ENCODE data around the gene RBFOX2. TPM values are rescaled to one million over a fixed set of nuclear protein-coding genes. Genes with fewer than 3 reads are reported as not detected.

RBFOX2 gene
- total and polyA plus RNA-seq, 8 donors = 12.9 to 33.7 (median 16.7) TPM

GRCh38 chr22:35819421-35819820 lies 209.2 kb downstream of the RBFOX2 start:
- TF ChIP-seq CTCF (IDR thresholded peaks at IDR 0.05) = no peak
- Histone ChIP-seq H3K27me3 (no peaks in the 10 kb centered on the region), H3K27ac (no peak overlapping the region), H3K4me3 (no peak overlapping the region), H3K36me3 (no peaks in the 10 kb centered on the region), H3K4me1 (peaks cover 0 to 4% (median 0%) of the 10 kb centered on the region in 3 donors), H3K9me3 (no peaks in the 10 kb centered on the region)
- no peak for FAIRE-seq
- DNase-seq = no peak
- intact Hi-C loops (cut with DNase I) = no loop called here
- 27 to 38% methylated on average over 1 of the region's 1 CpG for WGBS, 2 donors
- ATAC-seq = no peak

- no peaks in the 10 kb centered on the region for H3K4me1 ChIP-seq
- no peak overlapping the region for H3K27ac ChIP-seq
- H3K27me3 ChIP-seq = no peaks in the 10 kb centered on the region
- WGBS, 2 donors = 66 to 67% methylated on average over 1 of the region's 1 CpG
- FAIRE-seq = no peak
- no peak for ATAC-seq
- intact Hi-C loops (cut with DNase I) = no loop called here
- DNase-seq = no peak
- no peak overlapping the region for H3K4me3 ChIP-seq
- no peaks in the 10 kb centered on the region for H3K9me3 ChIP-seq
- H3K36me3 ChIP-seq = no peaks in the 10 kb centered on the region
- no peak for TF ChIP-seq CTCF (IDR thresholded peaks at IDR 0.05)
These were observed 209.7 kb downstream of the RBFOX2 start for GRCh38 chr22:35818897-35819296.

- intact Hi-C loops (cut with DNase I) = no loop called here
- WGBS, 2 donors = 57 to 59% methylated on average over 4 of the region's 4 CpGs
These were observed 216.0 kb downstream of the RBFOX2 start for GRCh38 chr22:35812600-35812999.

GRCh38 chr22:35811670-35812069 lies 217.0 kb downstream of the RBFOX2 start:
- no peak for FAIRE-seq
- DNase-seq = no peak
- H3K27ac ChIP-seq = no peak overlapping the region
- peaks cover 0 to 15% (median 0%) of the 10 kb centered on the region in 3 donors for H3K36me3 ChIP-seq
- no peaks in the 10 kb centered on the region for H3K9me3 ChIP-seq
- TF ChIP-seq CTCF (IDR thresholded peaks at IDR 0.05) = no peak
- 90 to 99% methylated on average over 3 of the region's 3 CpGs for WGBS, 2 donors
- H3K4me1 ChIP-seq = no peaks in the 10 kb centered on the region
- H3K27me3 ChIP-seq = no peaks in the 10 kb centered on the region
- ATAC-seq = no peak
- no peak overlapping the region for H3K4me3 ChIP-seq
- intact Hi-C loops (cut with DNase I) = no loop called here

More at GRCh38 chr22:35812600-35812999, 216.0 kb downstream of the RBFOX2 start:
- no peak for FAIRE-seq
- Histone ChIP-seq H3K4me3 (no peak overlapping the region), H3K9me3 (no peaks in the 10 kb centered on the region), H3K27me3 (no peaks in the 10 kb centered on the region), H3K36me3 (peaks cover 0 to 15% (median 0%) of the 10 kb centered on the region in 3 donors), H3K4me1 (no peaks in the 10 kb centered on the region), H3K27ac (no peak overlapping the region)
- no peak for TF ChIP-seq CTCF (IDR thresholded peaks at IDR 0.05)
- peak in 1 of 4 donors; percentile 32 for ATAC-seq
- no peak for DNase-seq

- no peak for ATAC-seq
- intact Hi-C loops (cut with DNase I) = no loop called here
- no peak for TF ChIP-seq CTCF (IDR thresholded peaks at IDR 0.05)
These were observed 218.8 kb downstream of the RBFOX2 start for GRCh38 chr22:35809816-35810215.

More at GRCh38 chr22:35809816-35810215, 218.8 kb downstream of the RBFOX2 start:
- no peak overlapping the region for H3K4me3 ChIP-seq
- H3K4me1 ChIP-seq = no peaks in the 10 kb centered on the region
- DNase-seq = no peak
- FAIRE-seq = no peak
- H3K9me3 ChIP-seq = no peaks in the 10 kb centered on the region
- no peaks in the 10 kb centered on the region for H3K27me3 ChIP-seq
- 97% methylated on average over 9 of the region's 9 CpGs for WGBS, 2 donors
- H3K27ac ChIP-seq = no peak overlapping the region
- peaks cover 0 to 15% (median 0%) of the 10 kb centered on the region in 3 donors for H3K36me3 ChIP-seq

Data from pancreas (tissue), 10 donors.